DOHH2 (cell line): Measurements from ENCODE around the gene SOD1.

Source experiments
- H3F3A ChIP-seq: fragments of 200-600 bp; sonication (generic), shearing (Covaris generic); 2 replicates; pipeline ENCODE4 v1.6.0; 2016; ENCODE audit warnings: antibody characterized with exemption, mild to moderate bottlenecking; ENCODE audit not compliant: control insufficient read depth, insufficient read depth
- H3K27ac ChIP-seq: fragments of 200-600 bp; sonication (generic); 2 replicates; pipeline ENCODE4 v1.5.1; 2014; ENCODE audit warnings: low read depth, mild to moderate bottlenecking, low read length, moderate library complexity
- H3K27me3 ChIP-seq: fragments of 200-600 bp; sonication (generic); 2 replicates; pipeline ENCODE4 v1.6.1; 2014; ENCODE audit warnings: mild to moderate bottlenecking, low read length, mixed read lengths; ENCODE audit not compliant: control insufficient read depth
- H3K36me3 ChIP-seq: fragments of 200-600 bp; sonication (generic); 2 replicates; pipeline ENCODE4 v1.6.1; 2014; ENCODE audit warnings: mild to moderate bottlenecking, low read length, moderate library complexity, mixed read lengths; ENCODE audit not compliant: control insufficient read depth
- H3K4me1 ChIP-seq: fragments of 200-600 bp; sonication (generic); 2 replicates; pipeline ENCODE4 v1.6.1; 2014; ENCODE audit warnings: mild to moderate bottlenecking, low read length, mixed read lengths; ENCODE audit not compliant: control insufficient read depth
- H3K4me2 ChIP-seq: fragments of 200-600 bp; sonication (generic); 2 replicates; pipeline ENCODE4 v1.6.0; 2014; ENCODE audit warnings: mild to moderate bottlenecking, low read length, moderate library complexity
- H3K4me3 ChIP-seq: fragments of 200-600 bp; sonication (generic); 2 replicates; pipeline ENCODE4 v1.5.1; 2014; ENCODE audit warnings: mild to moderate bottlenecking, low read length, mixed read lengths
- H3K79me2 ChIP-seq: fragments of 200-600 bp; sonication (generic); 2 replicates; pipeline ENCODE4 v1.6.1; 2014; ENCODE audit warnings: mild to moderate bottlenecking, low read length, mixed read lengths; ENCODE audit not compliant: control insufficient read depth
- H3K9me2 ChIP-seq: fragments of 200-600 bp; sonication (generic); replicated peaks from 2 replicates; pipeline ENCODE4 v1.6.1; 2014; ENCODE audit warnings: mild to moderate bottlenecking, low read length, mixed read lengths; ENCODE audit not compliant: control insufficient read depth
- H3K9me3 ChIP-seq: fragments of 200-600 bp; sonication (generic); 2 replicates; pipeline ENCODE4 v1.6.1; 2014; ENCODE audit warnings: antibody characterized with exemption, low read length, mixed read lengths; ENCODE audit not compliant: control insufficient read depth, insufficient read depth
- H4K20me1 ChIP-seq: fragments of 200-600 bp; sonication (generic); 2 replicates; pipeline ENCODE4 v1.6.0; 2014; ENCODE audit warnings: low read depth, mild to moderate bottlenecking, antibody characterized with exemption, low read length, moderate library complexity; ENCODE audit not compliant: control insufficient read depth, insufficient read depth
- CTCF ChIP-seq: fragments of 200-600 bp; sonication (generic); IDR thresholded peaks from one replicate; pipeline ENCODE4 v1.5.1; 2014; ENCODE audit warnings: antibody characterized with exemption, mild to moderate bottlenecking, low read depth, low read length; ENCODE audit not compliant: poor library complexity, severe bottlenecking
- EZH2phosphoT487 ChIP-seq: fragments of 200-600 bp; sonication (generic); IDR thresholded peaks from 2 replicates; pipeline ENCODE4 v1.6.1; 2017; ENCODE audit warnings: borderline replicate concordance, mild to moderate bottlenecking, antibody characterized with exemption, low read length, moderate library complexity, mixed read lengths

SOD1 gene

GRCh38 chr21:31682620-31683019, 23.1 kb downstream of the SOD1 start:
- Histone ChIP-seq H3K9me2 (no peaks in the 10 kb centered on the region), H4K20me1 (no peaks in the 10 kb centered on the region), H3F3A (peaks cover 8% of the 10 kb centered on the region), H3K9me3 (no peaks in the 10 kb centered on the region), H3K36me3 (peaks cover 96% of the 10 kb centered on the region), H3K4me3 (no peak overlapping the region), H3K27ac (no peak overlapping the region), H3K4me2 (no peak overlapping the region), H3K4me1 (peaks cover 12% of the 10 kb centered on the region), H3K79me2 (peaks cover 37% of the 10 kb centered on the region), H3K27me3 (no peaks in the 10 kb centered on the region)
- TF ChIP-seq EZH2phosphoT487 (no peak), CTCF (no peak)

- Histone ChIP-seq H4K20me1 (no peaks in the 10 kb centered on the region), H3K36me3 (peaks cover 95% of the 10 kb centered on the region), H3F3A (peaks cover 8% of the 10 kb centered on the region), H3K4me2 (no peak overlapping the region), H3K9me3 (no peaks in the 10 kb centered on the region), H3K4me1 (peaks cover 8% of the 10 kb centered on the region; the same call in 1 of the 2 replicates), H3K27me3 (no peaks in the 10 kb centered on the region), H3K27ac (no peak overlapping the region), H3K79me2 (peaks cover 38% of the 10 kb centered on the region), H3K4me3 (no peak overlapping the region), H3K9me2 (no peaks in the 10 kb centered on the region)
- TF ChIP-seq EZH2phosphoT487 (no peak), CTCF (no peak)
These were observed 23.5 kb downstream of the SOD1 start for GRCh38 chr21:31683029-31683428.

- Histone ChIP-seq H3K4me1 (peaks cover 2% of the 10 kb centered on the region; the same call in 1 of the 2 replicates), H3K79me2 (peaks cover 38% of the 10 kb centered on the region), H3K27me3 (no peaks in the 10 kb centered on the region), H3K9me2 (no peaks in the 10 kb centered on the region), H3K4me3 (no peak overlapping the region), H4K20me1 (0 out of 2 replicates have a peak, but pooled peaks cover 4% of the 10 kb centered on the region), H3K4me2 (no peak overlapping the region), H3K9me3 (no peaks in the 10 kb centered on the region), H3K36me3 (peaks cover 94% of the 10 kb centered on the region), H3F3A (peaks cover 13% of the 10 kb centered on the region), H3K27ac (no peak overlapping the region)
- no peak for TF ChIP-seq CTCF
- TF ChIP-seq EZH2phosphoT487 = no peak
These were observed 25.4 kb downstream of the SOD1 start for GRCh38 chr21:31684918-31685317.
